ENCODE data around the gene TAF1A.

Gene TAF1A

DNA sequence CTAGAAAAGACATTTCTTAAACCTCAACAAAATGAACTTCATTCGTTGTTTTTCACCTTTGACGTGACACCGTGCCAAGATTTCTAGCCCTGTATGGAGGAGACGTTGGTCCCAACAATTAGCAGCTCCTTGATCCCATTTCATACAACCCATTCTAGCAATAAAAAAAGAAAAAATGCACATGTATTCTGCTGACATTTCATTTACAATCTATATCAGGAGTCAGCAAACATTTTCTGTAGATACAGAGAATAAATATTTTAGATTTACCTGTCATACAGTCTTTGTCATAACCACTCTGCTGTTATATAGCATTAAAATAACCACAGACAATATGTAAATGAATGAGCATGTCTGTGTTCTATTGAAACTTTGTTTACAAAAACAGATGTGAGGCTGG is 7.0 kb upstream of the TAF1A start:
- no peak for DNase-seq (ENCODE audit: low spot score)

DNA sequence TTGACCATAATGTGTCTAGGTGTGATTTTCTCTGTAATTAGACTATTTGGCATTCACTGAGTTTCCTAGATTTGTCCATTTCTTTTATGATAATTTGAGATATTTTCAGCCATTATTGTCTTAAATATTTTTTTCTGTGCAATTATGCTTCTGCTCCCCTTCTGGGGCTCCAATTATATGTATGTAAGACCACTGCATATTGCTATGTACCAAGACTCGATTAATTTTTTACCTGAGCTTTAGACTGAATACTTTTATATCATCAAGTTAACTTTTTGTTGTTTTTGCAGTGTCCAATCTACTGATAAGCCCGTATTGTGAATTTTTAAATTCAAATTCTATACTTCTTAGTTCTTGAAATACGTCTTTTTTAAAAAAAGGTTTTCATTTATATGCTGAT is 5.1 kb upstream of the TAF1A start:
- no peak for DNase-seq (ENCODE audit: low spot score)

DNA sequence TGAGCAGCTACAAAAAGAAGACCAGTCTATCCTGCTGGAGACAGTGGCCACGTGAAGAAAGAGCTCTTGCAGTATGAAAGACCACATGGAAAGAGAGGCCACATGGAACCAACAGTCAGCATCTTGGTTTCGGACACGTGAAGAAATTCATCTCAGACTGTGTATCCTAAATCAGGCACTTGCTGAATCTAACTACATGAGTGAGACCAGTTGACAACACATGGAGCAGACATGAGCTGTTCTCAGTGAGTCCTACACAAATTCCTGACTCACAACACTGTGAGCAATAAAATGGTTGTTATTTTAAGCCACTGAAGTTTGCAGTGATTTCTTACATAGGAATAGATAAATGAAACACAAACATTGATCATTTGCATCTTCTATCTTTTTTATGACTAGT is 2.4 kb upstream of the TAF1A start:
- peak; percentile 26 for DNase-seq (ENCODE audit: low spot score)

DNA sequence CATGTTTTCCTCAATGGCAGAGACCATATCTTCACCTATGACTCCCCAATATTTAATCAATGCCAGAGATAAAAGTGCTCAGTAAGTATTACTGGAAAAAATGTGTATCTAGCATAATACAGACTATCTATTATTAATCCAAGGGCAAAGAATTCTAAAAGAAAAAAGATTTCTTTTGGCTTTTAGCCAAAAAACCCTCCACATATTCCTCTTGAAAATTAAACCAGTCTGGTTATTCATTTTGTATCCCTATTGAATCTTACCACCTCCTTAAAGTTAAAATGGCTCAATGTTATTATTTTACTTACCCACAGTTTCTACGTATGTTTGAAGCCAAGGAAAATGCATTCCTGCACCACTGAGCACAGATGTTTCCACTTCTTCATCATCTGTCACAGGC is 1.6 kb downstream of the TAF1A start:
- DNase-seq (ENCODE audit: low spot score) = no peak

DNA sequence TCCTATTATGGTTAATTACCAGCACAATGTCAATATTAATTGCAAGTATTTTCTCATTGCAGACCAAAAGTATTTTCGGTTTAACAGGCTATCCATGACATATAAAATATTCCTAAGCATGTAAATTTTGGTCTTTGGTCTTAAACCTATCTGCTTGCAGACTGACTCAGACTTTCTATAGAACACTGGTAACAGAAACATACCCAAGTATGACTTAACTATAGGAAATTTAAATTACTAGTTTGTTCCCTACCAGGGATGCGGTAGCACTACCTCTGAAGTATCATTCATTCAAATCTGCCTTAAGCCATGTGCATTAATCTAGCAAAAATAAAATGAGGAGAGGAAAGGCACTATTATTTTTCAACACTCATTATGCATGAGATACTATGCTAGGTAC is 2.9 kb downstream of the TAF1A start:
- no peak for DNase-seq (ENCODE audit: low spot score)

DNA sequence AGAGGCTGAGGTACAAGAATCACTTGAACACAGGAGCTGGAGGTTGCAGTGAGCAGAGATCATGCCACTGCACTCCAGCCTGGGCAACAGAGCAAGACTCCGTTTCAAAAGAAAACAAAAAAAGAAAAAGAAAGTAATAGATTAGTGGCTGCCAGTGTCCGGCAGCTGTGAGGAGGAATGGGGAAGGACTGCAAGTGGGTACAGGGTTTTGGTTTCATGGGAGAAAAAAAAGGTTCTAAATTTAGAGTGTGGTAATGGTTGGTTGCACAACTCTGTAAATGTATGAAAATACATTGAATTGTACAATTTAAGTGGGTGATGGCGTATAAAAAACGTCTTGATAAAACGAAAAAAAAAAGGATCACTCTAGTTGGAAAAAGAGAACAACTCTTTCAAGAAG is 6.7 kb downstream of the TAF1A start:
- DNase-seq (ENCODE audit: low spot score) = no peak

DNA sequence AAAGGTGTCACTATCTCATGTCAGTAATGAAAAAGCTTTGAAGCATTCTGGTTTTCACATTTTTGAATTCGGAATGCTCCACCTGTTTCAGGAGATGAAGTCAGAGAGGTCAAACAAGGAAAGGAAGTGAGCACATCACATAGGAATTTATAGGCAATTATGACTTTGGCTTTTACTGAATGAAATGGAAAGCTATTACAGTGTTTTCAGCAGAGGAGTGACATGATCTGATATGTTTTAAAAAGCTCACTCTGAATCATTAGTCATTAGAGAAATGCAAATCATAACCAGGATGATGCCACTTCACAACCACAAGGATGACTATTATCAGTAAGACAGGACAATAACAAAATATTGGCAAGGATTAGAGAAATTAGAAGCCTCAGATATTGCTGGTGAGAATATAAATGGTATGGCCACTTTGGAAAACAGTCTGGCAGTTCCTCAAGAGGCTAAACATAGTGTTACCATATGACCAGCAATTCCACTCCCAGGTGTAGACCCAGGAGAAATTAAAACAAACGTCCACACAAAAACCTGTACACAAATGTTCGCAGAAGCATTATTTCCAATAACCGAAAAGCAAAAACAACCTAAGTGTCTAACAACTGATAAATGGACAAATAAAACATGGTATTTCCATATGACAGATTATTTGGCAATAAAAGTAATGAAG is 7.5 kb downstream of the TAF1A start:
- peak; percentile 10 for DNase-seq (ENCODE audit: low spot score)

DNA sequence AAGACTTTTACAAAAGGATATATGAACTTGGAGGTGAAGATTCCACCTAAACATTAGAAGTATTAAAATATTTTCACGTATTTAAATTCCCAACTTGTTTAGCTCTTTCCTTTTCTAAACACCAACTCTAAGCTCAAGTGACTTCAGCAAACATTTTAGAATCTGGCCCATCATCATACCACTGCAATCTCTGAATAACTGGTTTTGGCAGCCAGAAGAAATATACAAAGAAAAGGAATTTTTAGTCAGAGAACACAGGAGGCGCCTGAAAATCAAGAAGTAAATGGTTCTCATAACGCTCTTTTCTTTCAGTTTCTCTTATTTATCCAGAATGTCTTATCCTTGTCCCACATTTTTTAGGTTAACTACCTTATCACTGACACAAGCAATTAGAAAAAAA is 10.4 kb downstream of the TAF1A start:
- no peak for DNase-seq (ENCODE audit: low spot score)

DNA sequence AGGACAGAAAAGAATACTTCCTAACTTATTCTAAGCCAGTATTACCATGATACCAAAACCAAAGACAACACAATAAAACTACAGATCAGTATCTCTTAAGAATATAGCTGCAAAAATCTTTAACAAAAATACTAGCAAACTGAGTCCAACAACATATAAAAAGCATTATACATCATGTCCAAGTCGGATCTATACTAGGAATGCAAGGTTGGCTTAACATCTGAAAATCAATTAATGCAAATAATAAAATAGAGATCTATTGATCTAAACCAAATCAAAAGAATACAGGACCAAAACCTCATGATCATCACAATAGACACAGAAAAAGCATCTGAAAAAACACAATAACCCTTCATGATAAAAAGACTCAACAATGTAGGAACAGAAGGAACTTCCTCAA is 18.9 kb downstream of the TAF1A start:
- DNase-seq (ENCODE audit: low spot score) = no peak

DNA sequence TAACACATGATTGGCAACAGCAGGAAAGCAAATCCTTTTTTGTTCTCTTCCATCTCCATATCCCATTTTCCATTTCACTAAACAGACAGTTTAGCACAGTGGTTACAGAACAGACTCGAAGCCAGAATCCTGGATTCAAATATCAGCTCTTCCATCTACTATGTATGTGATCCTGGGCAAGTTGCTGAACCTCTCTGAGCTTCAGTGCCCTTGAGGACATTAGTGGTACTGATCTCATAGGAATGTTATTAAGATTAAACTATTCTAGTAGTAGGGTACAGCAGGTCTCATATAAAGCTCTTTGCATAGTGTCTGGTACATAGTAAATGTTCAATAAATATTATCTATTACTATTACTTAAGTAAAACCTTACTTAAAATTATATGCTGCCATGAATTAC is 28.1 kb downstream of the TAF1A start:
- no peak for DNase-seq (ENCODE audit: low spot score)

DNA sequence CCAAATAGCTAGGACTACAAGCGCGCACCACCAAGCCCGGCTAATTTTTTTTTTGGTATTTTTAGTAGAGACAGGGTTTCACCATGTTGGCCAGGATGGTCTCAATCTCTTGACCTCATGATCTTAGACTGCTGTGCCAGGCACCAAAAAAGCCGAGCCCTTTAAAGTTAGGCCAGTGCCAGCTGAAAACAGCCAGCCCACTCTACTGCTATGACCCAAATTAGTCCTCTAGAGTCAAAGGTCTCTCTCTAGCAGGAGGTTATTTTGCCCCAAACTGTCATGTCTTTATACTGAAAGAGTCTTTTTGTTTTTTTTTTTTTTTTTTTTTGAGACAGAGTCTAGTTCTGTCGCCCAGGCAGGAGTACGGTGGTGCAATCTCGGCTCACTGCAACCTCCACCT is 32.2 kb downstream of the TAF1A start:
- no peak for DNase-seq (ENCODE audit: low spot score)

DNA sequence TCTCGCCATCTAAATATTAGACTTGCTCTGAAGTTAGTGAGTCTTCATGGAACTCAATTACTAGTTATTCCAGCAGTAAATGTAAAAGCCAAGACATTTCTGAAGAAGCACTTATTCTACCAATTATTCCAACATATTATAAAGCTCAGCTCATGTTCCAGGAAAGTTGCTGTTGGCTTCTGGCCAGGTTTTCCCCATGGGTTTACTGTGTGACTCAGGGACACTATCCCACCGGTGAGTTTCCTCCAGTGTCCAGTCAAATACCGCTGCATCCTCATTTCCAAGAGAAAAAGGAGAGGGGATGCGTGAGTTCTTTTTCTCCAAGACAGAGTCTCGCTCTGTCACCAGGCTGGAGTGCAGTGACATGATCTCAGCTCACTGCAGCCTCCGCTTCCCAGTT is 32.6 kb downstream of the TAF1A start:
- no peak for DNase-seq (ENCODE audit: low spot score)

DNA sequence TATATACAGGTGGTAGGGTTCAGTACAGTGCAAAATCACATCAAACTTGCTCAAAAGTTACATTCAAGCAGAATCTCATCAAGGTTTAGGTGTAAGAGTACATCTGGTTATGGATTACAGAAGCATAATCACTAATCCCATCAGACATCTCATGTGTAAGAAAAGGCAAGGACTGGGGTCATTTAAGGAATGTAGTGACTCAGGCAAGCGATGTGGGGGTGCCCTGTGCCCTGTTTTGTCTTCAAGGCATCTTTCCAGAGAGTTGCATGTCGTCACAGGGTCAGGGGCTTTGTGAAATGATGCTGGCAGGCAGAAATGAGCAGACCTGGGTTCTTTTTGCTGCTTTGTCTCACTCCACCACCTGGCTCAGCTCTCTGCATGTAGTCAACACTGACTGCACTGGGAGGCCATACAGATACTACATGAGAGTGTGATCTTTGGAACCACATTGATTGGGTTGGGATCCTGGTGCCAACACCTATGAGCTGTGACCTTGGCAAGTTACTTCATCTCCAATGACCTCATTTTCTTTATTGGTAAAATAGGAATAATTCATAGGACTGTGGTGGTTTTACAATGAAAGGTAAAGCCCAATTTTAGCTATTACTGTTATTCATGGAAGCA is 33.6 kb downstream of the TAF1A start:
- DNase-seq (ENCODE audit: low spot score) = no peak

DNA sequence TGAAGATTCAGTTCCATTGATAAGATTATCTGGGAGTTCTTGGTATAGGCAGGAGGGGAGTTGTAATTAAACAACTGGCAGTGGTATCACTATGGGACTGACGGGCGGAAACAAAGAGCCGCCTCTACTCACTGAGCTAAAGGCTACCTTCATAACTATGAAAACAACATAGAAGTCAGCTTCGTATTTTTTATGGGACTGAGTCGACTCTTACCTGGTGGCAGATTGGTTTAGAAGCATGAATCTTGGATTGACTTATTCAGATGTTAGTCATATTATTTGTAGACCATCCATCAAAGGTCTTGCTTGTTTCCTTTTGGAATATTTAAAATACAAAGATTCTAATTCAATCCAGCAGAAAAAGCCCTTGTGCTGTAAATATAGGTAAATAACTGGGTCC is 35.6 kb downstream of the TAF1A start:
- no peak for DNase-seq (ENCODE audit: low spot score)

DNA sequence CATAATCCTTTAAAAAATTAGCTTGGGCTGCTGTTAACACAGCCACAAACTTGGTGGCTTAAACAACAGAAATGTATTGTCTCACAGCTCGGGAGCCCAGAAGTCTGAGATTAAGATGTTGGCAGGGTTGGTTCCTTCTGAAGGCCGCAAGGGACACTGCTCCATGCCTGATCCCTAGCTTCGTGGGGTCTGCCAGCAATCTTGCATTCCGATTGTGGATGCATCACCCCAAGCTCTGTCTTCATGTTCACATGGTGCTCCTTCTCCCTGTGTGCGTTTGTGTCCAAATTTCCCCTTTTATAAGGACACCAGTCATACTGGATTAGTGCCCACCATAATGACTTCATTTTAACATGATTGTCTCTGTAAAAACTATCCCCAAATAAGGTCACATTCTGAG is 36.9 kb downstream of the TAF1A start:
- DNase-seq (ENCODE audit: low spot score) = peak; percentile 40

DNA sequence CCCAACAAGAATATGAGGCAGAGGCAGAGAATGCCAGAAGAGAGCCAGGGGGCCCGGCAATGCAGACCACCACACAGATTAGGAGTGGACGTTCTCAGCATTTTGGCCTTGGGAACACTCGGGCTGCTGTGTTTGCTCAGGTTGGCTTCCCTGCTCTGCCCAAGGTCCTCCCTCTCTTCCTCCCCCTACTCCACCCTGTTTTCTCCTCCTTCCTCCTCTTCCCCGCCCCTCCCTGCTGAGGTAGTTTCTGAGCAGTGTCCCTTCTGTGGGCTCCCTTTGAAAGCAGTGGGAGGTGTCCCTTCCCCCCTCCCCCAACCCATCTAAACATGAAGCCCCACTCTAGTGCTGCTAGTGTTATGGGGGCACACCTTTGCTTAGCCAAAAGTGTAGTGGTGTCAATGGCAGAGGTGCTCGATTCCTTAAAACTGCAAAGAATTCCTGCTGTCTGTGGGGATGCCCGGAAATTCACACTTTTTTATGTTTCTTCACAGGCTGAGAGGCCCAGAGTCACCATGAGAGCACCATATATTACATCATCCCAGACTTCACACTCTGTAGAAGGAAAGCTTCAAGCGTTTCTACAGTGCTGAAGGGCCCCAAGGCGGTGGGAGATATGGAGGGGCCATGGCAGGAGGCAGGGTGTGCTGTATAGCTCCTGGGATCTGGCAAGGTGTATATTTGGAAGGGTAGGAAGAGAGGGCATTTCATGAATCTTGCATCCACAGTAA is 41.6 kb downstream of the TAF1A start, which contains the start of gene HHIPL2:
HHIPL2 (minus strand) TSS at position 161 of the 728 bp plus-strand sequence; CDS start at position 101, 60 bp downstream.
- DNase-seq (ENCODE audit: low spot score) = no peak

DNA sequence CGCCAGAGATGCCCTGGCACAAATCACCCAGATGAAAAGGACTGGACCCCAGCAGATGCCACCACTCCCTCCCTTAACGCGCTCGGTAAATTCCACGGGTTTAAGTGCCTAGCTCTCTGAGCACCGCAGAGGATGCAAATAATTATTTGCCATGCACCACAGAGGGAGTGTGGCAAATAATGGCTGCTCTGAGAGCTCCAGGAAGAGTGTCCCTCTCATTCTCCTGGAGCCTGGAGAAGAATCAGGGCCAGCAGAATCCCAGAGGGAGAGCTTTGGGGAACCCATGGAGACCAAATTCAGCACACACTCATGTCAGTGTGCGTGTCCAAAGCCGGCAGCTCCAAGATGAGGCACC is 42.5 kb downstream of the TAF1A start:
- no peak for DNase-seq (ENCODE audit: low spot score)

DNA sequence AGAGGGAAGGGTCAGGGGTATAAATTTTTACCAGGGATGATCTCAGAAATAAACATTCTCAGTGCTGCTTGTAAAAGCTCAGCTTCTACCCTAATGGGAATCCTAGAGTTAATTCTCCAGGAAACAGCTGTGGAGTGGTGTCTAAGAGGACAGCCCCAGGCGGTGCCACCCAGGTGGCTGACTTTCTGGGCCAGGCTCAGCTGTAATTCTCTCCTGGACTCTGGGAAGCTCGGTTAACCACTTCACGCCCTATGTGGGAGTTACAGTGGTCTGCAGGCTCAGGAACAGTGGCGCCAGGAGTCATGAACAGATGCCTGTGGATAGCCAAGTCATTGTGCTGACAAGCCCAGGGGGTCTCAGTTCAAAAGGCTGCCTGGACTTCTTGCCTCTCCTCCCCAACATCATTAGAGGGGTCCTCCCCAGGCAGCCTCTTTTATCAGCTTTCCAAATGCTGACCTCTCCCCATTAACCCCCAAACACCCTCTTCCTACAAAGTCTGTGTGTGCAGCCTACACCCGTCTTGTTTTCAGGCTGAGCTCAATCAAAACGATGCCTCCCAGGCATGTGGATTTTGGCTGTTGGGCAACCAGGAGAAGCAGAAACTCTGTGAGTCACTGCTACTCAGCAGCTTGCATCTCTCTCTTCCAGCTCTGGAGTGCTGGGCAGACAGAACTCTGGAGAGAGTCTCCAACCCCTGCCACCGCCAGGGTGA is 43.0 kb downstream of the TAF1A start:
- DNase-seq (ENCODE audit: low spot score) = peak; percentile 92

DNA sequence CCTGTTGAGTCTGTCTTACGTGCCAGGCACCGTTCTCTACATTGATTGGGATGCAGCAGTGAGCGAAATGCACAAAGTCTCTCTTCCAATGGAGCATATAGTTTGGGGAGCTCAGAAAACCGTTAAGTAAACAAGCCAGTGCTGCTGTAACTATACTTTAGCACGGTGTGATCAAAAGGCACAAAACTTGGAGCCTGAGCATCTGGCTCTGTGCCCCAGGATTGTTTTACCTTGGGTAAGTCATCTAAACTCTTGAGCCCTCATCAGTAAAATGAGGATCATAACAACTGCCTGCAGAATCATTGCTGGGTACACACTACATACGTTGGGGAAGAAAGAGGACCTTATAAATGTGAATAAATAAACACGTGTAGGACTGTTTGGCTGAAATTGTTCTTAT is 43.6 kb downstream of the TAF1A start:
- no peak for DNase-seq (ENCODE audit: low spot score)

DNA sequence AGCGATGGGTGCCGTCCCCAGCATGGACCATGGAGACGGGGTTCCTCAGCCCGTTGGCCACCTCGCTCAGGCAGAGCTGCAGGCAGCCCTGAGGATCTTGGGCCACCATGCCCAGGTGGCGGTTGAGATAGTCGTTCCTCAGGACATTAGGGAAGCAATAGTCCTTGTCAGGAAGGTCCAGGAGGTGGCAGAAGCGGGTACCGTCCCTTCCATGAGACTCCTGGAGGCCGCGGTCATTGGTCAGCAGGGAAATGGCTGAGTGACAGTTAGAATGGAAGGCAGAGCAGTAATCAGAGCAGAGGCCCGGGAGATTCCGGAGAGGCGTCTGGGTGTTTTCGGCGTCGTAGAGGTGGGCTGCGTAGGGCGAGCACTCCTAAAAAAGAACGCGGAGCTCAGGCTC is 45.9 kb downstream of the TAF1A start:
- DNase-seq (ENCODE audit: low spot score) = no peak

DNA sequence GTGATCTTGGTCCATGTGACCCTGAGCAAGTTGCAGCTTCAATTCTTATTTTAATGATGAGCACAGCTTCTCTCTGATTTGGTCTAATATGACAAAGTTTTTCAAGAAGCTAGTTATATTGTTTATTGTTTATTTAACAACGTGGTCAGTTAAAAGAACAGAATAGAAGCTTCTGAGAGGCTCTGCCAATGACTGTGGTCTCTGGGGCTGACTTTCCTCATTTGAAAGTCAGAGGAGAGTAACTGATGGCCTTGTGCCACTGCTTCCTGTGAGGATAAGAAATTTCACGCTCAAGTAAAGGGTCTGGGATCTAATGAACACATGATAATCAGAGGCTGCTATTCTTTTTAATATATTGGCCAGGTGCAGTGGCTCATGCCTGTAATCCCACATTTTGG is 49.1 kb downstream of the TAF1A start:
- no peak for DNase-seq (ENCODE audit: low spot score)

DNA sequence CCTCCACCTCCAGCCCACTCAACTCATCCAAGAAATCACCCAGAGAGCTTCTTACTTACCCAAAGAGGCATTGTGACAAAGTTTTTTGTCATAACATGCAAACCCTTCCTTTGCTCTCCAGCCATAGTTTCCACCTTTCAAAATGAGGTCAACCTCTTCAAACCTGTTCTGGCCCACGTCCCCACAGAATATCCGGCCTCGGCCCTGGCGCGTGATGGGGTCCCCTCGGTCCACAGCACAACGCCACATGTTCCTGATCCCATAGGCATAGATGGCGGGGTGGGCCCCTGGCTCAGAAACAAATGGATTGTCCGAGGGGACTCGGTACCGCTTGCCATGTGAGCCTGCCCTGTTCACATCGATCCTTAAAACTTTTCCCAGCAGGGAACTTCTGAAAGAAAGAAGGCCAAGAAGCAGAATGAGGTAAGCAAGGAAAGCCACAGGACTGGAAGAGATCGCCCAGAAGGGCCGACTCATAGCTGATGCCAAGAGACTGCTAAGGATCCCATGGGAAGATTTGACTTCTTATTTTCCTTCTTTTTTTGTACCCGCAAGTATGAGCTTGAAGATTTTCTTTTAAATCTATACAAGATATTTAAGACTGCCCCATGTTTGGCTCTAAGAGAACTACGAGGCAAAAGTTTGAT is 49.7 kb downstream of the TAF1A start:
- DNase-seq (ENCODE audit: low spot score) = no peak

All from GM03348 (cell line).